Heart left ventricle (tissue), 13 donors: ENCODE data around the gene PTHLH.

Experiments used
- POLR2A ChIP-seq, 2 donors: fragments of 450-650 bp; IDR thresholded peaks; one replicate each; pipeline ENCODE4 v1.6.1; 2017; ENCODE audit warnings: antibody characterized with exemption in 2 of 2, mild to moderate bottlenecking in 2 of 2, moderate library complexity in 2 of 2
- TF ChIP-seq, protein P1 (sequence below), 12 donors: fragments of 200-600 bp; sonication (generic) in 4 of 12; IDR thresholded peaks; one replicate each; pipeline versions ENCODE4 v1.5.0 to v1.8.0; 2018 to 2022; ENCODE audit warnings: antibody characterized with exemption in 12 of 12, mild to moderate bottlenecking in 5 of 12
- donor health status: ischemic (EF 13 %, LVEDD 7.1; RV severe dilation, severe dysfunction).
- donor health status: DM: no; HTN: yes; CAD: no.
- donor health status: DM: no; HTN: no; CAD: no.
- donor health status: ischemic (EF 25% LVEDD 6.9; RV normal size, moderate dysfunction).
- donor health status: ischemic (EF 25% LVEDD 5.7; RV mildly dilated, moderate dysfunction).
- donor health status: ischemic (EF 35%, LVEDD 5.7; RV mildly dilated, moderate dysfunction).
- donor health status: nonischemic (EF 11% LVEDD 7.7; RV severe dilation, severe dysfunction).
- donor health status: DM: yes; HTN: yes; CAD: no.
- donor health status: PGD.
- donor health status: ischemic (EF 29% LVEDD 5.4; RV normal size, mild dysfunction).
- donor health status: nonischemic (EF 23%, LVEDD 6.1; RV moderate dilation, normal function).

GRCh38 chr12:27998170-27998569 lies 25.6 kb upstream of the PTHLH start:
- TF ChIP-seq, protein P1, sequence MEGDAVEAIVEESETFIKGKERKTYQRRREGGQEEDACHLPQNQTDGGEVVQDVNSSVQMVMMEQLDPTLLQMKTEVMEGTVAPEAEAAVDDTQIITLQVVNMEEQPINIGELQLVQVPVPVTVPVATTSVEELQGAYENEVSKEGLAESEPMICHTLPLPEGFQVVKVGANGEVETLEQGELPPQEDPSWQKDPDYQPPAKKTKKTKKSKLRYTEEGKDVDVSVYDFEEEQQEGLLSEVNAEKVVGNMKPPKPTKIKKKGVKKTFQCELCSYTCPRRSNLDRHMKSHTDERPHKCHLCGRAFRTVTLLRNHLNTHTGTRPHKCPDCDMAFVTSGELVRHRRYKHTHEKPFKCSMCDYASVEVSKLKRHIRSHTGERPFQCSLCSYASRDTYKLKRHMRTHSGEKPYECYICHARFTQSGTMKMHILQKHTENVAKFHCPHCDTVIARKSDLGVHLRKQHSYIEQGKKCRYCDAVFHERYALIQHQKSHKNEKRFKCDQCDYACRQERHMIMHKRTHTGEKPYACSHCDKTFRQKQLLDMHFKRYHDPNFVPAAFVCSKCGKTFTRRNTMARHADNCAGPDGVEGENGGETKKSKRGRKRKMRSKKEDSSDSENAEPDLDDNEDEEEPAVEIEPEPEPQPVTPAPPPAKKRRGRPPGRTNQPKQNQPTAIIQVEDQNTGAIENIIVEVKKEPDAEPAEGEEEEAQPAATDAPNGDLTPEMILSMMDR (IDR thresholded peaks at IDR 0.05): no peak
- no peak for TF ChIP-seq POLR2A (IDR thresholded peaks at IDR 0.05)
